Ishikawa (cell line): ENCODE results near the gene DNASE1L2.

Experiments used
- CEBPB ChIP-seq: IDR thresholded peaks from 2 replicates; pipeline ENCODE4 v1.6.1; 2012
- CREB1 ChIP-seq: IDR thresholded peaks from 2 replicates; pipeline ENCODE4 v1.6.1; 2012; ENCODE audit warnings: low read depth
- EGR1 ChIP-seq: IDR thresholded peaks from 2 replicates; pipeline ENCODE4 v1.6.1; 2012
- EP300 ChIP-seq: IDR thresholded peaks from 2 replicates; pipeline ENCODE4 v1.6.1; 2012; ENCODE audit warnings: borderline replicate concordance
- FOXM1 ChIP-seq: IDR thresholded peaks from 2 replicates; pipeline ENCODE4 v1.6.1; 2012; ENCODE audit warnings: low read depth, borderline replicate concordance
- NFIC ChIP-seq: IDR thresholded peaks from 2 replicates; pipeline ENCODE4 v1.6.1; 2012
- RAD21 ChIP-seq: IDR thresholded peaks from 2 replicates; pipeline ENCODE4 v1.6.1; 2012; ENCODE audit warnings: low read depth
- TAF1 ChIP-seq: IDR thresholded peaks from 2 replicates; pipeline ENCODE4 v1.6.1; 2012; ENCODE audit warnings: low read depth, mild to moderate bottlenecking
- TCF12 ChIP-seq: IDR thresholded peaks from 2 replicates; pipeline ENCODE4 v1.6.1; 2012; ENCODE audit warnings: low read depth
- TEAD4 ChIP-seq: IDR thresholded peaks from 2 replicates; pipeline ENCODE4 v1.6.1; 2012
- YY1 ChIP-seq: IDR thresholded peaks from 2 replicates; pipeline ENCODE4 v1.6.1; 2012; ENCODE audit warnings: low read depth
- ZBTB7A ChIP-seq: IDR thresholded peaks from 2 replicates; pipeline ENCODE4 v1.6.1; 2012; ENCODE audit warnings: low read depth
- TF ChIP-seq, protein P1 (sequence below): IDR thresholded peaks from 2 replicates; pipeline ENCODE4 v1.6.1; 2012
- TF ChIP-seq, protein P2 (sequence below): IDR thresholded peaks from 2 replicates; pipeline ENCODE4 v1.6.1; 2012; ENCODE audit warnings: low read depth, mild to moderate bottlenecking
- TF ChIP-seq, protein P3 (sequence below): IDR thresholded peaks from 2 replicates; pipeline ENCODE4 v1.6.1; 2012

Gene DNASE1L2

DNA sequence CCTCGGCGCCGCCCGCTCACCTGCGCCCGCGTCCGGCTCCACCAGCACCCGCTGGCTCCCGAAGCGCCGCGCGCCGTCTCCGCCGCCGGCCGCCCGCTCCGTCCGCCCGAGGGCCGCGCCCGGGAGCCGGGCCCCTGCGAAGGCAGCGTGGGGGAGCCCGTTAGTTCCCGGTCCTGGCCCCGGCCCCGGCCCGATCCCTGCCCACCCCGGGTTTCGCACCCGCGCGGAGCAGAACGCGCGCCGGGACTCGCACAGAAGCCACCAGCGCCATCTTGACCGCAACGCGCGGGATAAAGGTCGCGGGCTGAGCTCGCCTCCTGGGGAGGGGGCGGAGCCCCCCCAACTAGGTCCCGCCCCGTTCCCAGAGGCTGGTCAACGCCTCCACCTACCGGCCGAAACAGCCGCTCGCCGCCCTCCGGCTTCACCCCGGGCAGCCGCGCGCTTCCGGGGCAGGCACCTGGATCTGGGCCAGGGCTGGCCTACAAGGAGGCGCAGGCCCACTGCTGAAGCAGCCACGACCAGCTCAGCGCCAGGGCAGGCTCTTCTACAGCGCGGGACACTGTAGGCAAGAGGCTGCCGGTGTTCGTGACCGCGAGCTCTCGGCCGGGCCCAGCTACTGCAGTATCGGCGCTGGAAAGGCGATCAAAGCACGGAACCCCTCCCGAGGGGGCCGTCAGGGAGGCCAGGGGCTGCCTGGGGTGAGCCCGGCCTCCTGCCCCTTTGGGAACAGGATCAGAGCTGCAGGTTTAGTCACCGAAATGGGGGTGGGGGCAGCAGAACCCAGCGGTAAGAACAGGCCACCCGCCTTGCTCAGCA lies 15.3 kb downstream of the DNASE1L2 start, which contains the start of gene ECI1:
Gene ECI1 (minus strand): TSS at position 292 of the 816 bp plus-strand sequence. CDS start 21 bp downstream, at position 271.
- TF ChIP-seq, protein P1, sequence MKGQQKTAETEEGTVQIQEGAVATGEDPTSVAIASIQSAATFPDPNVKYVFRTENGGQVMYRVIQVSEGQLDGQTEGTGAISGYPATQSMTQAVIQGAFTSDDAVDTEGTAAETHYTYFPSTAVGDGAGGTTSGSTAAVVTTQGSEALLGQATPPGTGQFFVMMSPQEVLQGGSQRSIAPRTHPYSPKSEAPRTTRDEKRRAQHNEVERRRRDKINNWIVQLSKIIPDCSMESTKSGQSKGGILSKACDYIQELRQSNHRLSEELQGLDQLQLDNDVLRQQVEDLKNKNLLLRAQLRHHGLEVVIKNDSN = peak; percentile 30; the same call in 1 of the 2 replicates
- TF ChIP-seq YY1 = peak; percentile 95
- TF ChIP-seq TEAD4 = peak; percentile 40; the same call in 1 of the 2 replicates
- TF ChIP-seq, protein P2, sequence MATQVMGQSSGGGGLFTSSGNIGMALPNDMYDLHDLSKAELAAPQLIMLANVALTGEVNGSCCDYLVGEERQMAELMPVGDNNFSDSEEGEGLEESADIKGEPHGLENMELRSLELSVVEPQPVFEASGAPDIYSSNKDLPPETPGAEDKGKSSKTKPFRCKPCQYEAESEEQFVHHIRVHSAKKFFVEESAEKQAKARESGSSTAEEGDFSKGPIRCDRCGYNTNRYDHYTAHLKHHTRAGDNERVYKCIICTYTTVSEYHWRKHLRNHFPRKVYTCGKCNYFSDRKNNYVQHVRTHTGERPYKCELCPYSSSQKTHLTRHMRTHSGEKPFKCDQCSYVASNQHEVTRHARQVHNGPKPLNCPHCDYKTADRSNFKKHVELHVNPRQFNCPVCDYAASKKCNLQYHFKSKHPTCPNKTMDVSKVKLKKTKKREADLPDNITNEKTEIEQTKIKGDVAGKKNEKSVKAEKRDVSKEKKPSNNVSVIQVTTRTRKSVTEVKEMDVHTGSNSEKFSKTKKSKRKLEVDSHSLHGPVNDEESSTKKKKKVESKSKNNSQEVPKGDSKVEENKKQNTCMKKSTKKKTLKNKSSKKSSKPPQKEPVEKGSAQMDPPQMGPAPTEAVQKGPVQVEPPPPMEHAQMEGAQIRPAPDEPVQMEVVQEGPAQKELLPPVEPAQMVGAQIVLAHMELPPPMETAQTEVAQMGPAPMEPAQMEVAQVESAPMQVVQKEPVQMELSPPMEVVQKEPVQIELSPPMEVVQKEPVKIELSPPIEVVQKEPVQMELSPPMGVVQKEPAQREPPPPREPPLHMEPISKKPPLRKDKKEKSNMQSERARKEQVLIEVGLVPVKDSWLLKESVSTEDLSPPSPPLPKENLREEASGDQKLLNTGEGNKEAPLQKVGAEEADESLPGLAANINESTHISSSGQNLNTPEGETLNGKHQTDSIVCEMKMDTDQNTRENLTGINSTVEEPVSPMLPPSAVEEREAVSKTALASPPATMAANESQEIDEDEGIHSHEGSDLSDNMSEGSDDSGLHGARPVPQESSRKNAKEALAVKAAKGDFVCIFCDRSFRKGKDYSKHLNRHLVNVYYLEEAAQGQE = no peak
- TF ChIP-seq FOXM1 = 0 out of 2 replicates have a peak, but pooled peaks have one; percentile 37
- no peak; the same call in 1 of the 2 replicates for TF ChIP-seq ZBTB7A
- TF ChIP-seq CREB1 = peak; percentile 38; the same call in 1 of the 2 replicates
- no peak; the same call in 1 of the 2 replicates for TF ChIP-seq EP300
- TF ChIP-seq CEBPB = no peak; the same call in 1 of the 2 replicates
- TF ChIP-seq, protein P3, sequence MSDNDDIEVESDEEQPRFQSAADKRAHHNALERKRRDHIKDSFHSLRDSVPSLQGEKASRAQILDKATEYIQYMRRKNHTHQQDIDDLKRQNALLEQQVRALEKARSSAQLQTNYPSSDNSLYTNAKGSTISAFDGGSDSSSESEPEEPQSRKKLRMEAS = peak; percentile 71; the same call in 1 of the 2 replicates
- TF ChIP-seq EGR1 = peak; percentile 48; the same call in 1 of the 2 replicates
- peak; percentile 47; the same call in 1 of the 2 replicates for TF ChIP-seq RAD21
- peak; percentile 51; the same call in 1 of the 2 replicates for TF ChIP-seq TCF12
- TF ChIP-seq TAF1 = peak; percentile 95
- TF ChIP-seq NFIC = peak; percentile 94

DNA sequence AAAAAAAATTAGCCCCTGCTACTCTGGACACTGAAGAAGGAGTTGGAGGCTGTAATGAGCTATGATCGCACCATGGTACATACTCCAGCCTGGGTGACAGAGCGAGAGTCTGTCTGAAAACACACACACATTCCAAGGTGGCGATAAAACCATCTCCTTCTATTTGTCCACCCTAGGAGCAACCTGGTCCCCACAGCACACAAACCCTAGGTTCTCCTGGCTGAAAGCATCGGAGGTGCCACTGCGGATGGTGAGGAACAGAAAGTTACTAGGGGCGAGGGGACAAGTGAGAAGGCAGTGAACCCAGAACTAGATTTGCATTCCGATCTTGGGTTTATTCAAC lies 16.5 kb downstream of the DNASE1L2 start:
- TF ChIP-seq TCF12 (no peak), NFIC (no peak), EGR1 (no peak), TAF1 (no peak), FOXM1 (no peak), EP300 (no peak), RAD21 (no peak)
- TF ChIP-seq, protein P2 = no peak

DNA sequence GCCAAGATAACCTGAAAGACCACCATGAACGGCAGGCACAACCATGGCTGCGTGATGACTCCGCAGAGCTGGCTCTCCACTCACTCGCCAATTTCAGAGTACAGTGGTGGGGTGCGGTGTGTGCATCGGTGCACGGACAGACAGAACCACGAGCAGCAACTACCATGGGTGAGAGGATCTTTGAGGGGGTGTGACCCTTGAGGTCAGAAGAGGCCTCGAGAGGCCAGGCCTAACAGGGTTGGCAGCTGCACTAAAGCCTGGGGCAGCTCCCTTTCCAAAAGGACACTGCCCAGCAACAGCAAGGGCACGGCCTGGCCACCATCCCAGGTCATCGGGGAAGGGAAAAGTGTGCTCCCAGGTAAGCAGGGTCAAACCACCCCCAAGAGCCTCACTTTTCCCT lies 17.0 kb downstream of the DNASE1L2 start:
- TF ChIP-seq NFIC (no peak), ZBTB7A (no peak)

DNA sequence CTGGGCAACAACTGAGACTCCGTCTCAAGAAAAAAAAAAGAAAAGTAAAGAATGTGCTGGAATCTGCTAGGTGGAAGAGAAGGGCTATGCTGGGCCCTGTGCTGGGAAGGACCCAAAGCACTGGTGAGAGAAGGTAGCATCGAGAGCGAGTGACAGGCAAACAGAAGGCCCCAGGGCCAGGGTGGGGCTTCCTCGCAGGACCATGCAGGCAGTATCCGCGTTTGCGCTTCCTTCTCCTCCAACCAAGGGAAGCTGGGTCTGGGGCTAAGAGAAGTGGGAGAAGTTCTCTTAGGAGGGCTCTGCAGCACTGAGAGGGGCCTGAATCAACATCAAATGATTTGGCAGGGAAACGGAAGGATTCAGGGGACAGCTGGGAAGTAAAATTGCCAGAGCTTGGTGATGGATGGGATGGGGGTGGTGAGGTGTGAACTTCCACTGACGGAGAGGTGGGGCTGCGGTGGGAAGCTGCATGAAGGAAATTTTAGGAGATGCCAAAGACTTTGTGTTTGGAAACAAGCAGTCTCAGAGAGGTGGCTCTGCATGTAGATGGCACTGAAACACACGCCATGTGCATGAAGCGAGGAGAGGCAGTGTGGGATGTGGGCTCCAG lies 20.4 kb downstream of the DNASE1L2 start:
- TF ChIP-seq ZBTB7A (no peak), EP300 (no peak), CEBPB (no peak), RAD21 (no peak), EGR1 (no peak), YY1 (no peak), TCF12 (no peak)
- TF ChIP-seq, protein P2 = no peak
- TF ChIP-seq, protein P1 = no peak
